PC-9 (cell line): ENCODE results near the gene HLA-DRB1. TPM values are rescaled to one million over a fixed set of nuclear protein-coding genes. Genes with fewer than 3 reads are reported as not detected.
"Not testable (repeated sequence)": the region's sequence is repeated elsewhere in the genome, so short reads cannot be mapped to it uniquely, and the experiment has no call there.

Source experiments
- BruUV-seq: library from RNA; stranded (reverse); fragments of 400-500 nt; replicated peaks from 2 replicates; lab custom pipeline; 2021; lab: Mats Ljungman, UMichigan
- CTCF ChIA-PET: fragments of 300-600 bp; sonication (Branson Sonifier 250); formaldehyde crosslinking; loops from one replicate; lab custom pipeline; 2022; ENCODE audit warnings: antibody characterized with exemption; lab: Charles Lee
- POLR2A ChIA-PET: fragments of 300-600 bp; sonication (Branson Sonifier 250); formaldehyde crosslinking; loops from one replicate; lab custom pipeline; 2022; ENCODE audit warnings: antibody characterized with exemption; ENCODE audit not compliant: unreplicated experiment; lab: Charles Lee
- DNase-seq, 2 experiments: peaks; one replicate each; pipeline versions ENCODE4 v3.0.0 to v3.0.0-alpha.2; 2015 to 2022; ENCODE audit warnings: mixed read lengths in 1 of 2
- H2AFZ ChIP-seq: fragments of 200-600 bp; sonication (generic); 2 replicates; pipeline ENCODE4 v1.8.1; 2017; ENCODE audit warnings: antibody characterized with exemption
- H3F3A ChIP-seq: fragments of 200-600 bp; sonication (generic); 2 replicates; pipeline ENCODE4 v1.8.1; 2017; ENCODE audit warnings: antibody characterized with exemption, mild to moderate bottlenecking, low read depth; ENCODE audit not compliant: insufficient read depth
- H3K27ac ChIP-seq: fragments of 200-600 bp; sonication (generic); 2 replicates; pipeline ENCODE4 v1.6.1; 2016; ENCODE audit warnings: mixed run types
- H3K27me3 ChIP-seq: fragments of 200-600 bp; sonication (generic); 2 replicates; pipeline ENCODE4 v1.6.1; 2016; ENCODE audit warnings: low read depth, mixed run types; ENCODE audit not compliant: insufficient read depth
- H3K36me3 ChIP-seq: fragments of 200-600 bp; sonication (generic); 2 replicates; pipeline ENCODE4 v1.6.1; 2016; ENCODE audit warnings: low read depth, mixed run types
- H3K4me1 ChIP-seq: fragments of 200-600 bp; sonication (generic); replicated peaks from 2 replicates; pipeline ENCODE4 v1.6.1; 2016; ENCODE audit warnings: mixed run types; ENCODE audit not compliant: insufficient read depth
- H3K4me2 ChIP-seq: fragments of 200-600 bp; sonication (generic); 2 replicates; pipeline ENCODE4 v1.6.1; 2017; ENCODE audit warnings: mixed run types
- H3K4me3 ChIP-seq: fragments of 200-600 bp; sonication (generic); 2 replicates; pipeline ENCODE4 v1.6.1; 2016; ENCODE audit warnings: mixed run types
- H3K79me2 ChIP-seq: fragments of 200-600 bp; sonication (generic); 2 replicates; pipeline ENCODE4 v1.6.1; 2017; ENCODE audit warnings: low read depth, mixed run types
- H3K9me2 ChIP-seq: fragments of 200-600 bp; sonication (generic); 2 replicates; pipeline ENCODE4 v1.8.1; 2017; ENCODE audit warnings: mild to moderate bottlenecking; ENCODE audit not compliant: insufficient read depth
- H3K9me3 ChIP-seq: fragments of 200-600 bp; sonication (generic); 2 replicates; pipeline ENCODE4 v1.8.1; 2016; ENCODE audit warnings: low read depth; ENCODE audit not compliant: insufficient read depth
- H4K20me1 ChIP-seq: fragments of 200-600 bp; sonication (generic); 2 replicates; pipeline ENCODE4 v1.8.1; 2017; ENCODE audit not compliant: insufficient read depth
- EZH2 ChIP-seq: fragments of 200-600 bp; sonication (generic); IDR thresholded peaks from 2 replicates; pipeline ENCODE4 v1.8.0; 2017; ENCODE audit warnings: antibody characterized with exemption, low read depth
- intact Hi-C: fragments of 100-400 bp; cut with micrococcal nuclease; formaldehyde crosslinking; loops from one replicate; pipeline ENCODE4 v1.10.0; 2022; ENCODE audit not compliant: unreplicated experiment
- total RNA-seq: library from RNA; stranded (reverse); gene quantifications from 2 replicates; pipeline ENCODE4 v1.2.3, GENCODE V29; 2021
- TF ChIP-seq, protein P1 (sequence below): fragments of 200-600 bp; sonication (generic); conservative IDR thresholded peaks from 2 replicates; pipeline ENCODE4 v1.6.1; 2017; ENCODE audit warnings: mixed run types, antibody characterized with exemption, mild to moderate bottlenecking, moderate library complexity

Gene HLA-DRB1
- total RNA-seq, 1 experiment from 2014 or later, result 3.1 TPM

DNA sequence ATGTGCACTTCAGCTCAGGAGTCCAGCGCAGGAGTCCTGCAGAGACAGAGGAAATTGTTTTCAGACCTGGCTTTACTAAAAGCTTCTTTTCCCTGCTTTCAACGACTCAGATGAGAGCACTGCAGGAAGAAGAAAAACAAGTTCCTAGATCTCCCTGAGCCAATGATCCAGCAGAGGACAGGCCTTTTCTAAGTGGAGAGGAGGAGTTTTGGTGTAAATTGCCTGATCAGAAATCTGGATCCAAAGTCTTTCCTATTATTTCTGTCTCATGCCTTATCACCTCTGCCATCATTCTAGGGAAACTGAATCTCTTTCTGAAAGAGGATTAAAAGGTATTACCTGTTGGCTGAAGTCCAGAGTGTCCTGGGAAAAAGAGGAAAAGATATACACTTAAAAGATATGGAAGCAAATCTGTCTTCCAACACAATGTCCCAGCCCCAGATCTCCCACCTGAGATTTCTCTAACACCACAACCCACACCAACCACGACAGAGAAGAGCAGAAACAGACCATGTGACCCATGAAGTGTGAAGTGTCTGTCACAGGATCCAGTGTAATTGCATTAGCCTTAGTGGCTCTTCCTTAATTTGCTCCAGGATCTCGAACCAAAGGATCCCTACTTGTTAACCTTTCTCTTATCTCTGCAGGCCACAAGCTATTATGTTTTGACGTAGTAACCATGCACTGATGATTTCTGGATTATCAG is 36.5 kb downstream of the HLA-DRB1 start:
- CTCF ChIA-PET, result no interaction called here
- Histone ChIP-seq H3K4me3 (no peak overlapping the region), H3K4me2 (no peak overlapping the region), H2AFZ (no peak overlapping the region), H3K36me3 (no peaks in the 10 kb centered on the region), H3K4me1 (no peaks in the 10 kb centered on the region), H3K79me2 (no peaks in the 10 kb centered on the region), H3K27ac (no peak overlapping the region), H3F3A (no peaks in the 10 kb centered on the region), H3K9me2 (no peaks in the 10 kb centered on the region), H3K27me3 (peaks cover 5% of the 10 kb centered on the region; the same call in 1 of the 2 replicates), H4K20me1 (no peaks in the 10 kb centered on the region), H3K9me3 (no peaks in the 10 kb centered on the region)
- TF ChIP-seq, protein P1, sequence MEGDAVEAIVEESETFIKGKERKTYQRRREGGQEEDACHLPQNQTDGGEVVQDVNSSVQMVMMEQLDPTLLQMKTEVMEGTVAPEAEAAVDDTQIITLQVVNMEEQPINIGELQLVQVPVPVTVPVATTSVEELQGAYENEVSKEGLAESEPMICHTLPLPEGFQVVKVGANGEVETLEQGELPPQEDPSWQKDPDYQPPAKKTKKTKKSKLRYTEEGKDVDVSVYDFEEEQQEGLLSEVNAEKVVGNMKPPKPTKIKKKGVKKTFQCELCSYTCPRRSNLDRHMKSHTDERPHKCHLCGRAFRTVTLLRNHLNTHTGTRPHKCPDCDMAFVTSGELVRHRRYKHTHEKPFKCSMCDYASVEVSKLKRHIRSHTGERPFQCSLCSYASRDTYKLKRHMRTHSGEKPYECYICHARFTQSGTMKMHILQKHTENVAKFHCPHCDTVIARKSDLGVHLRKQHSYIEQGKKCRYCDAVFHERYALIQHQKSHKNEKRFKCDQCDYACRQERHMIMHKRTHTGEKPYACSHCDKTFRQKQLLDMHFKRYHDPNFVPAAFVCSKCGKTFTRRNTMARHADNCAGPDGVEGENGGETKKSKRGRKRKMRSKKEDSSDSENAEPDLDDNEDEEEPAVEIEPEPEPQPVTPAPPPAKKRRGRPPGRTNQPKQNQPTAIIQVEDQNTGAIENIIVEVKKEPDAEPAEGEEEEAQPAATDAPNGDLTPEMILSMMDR, result no peak
- no peak for TF ChIP-seq EZH2
- DNase-seq, result no peak
- intact Hi-C loops, result no loop called here
- BruUV-seq, result no TSS peak
- POLR2A ChIA-PET, result no interaction called here

DNA sequence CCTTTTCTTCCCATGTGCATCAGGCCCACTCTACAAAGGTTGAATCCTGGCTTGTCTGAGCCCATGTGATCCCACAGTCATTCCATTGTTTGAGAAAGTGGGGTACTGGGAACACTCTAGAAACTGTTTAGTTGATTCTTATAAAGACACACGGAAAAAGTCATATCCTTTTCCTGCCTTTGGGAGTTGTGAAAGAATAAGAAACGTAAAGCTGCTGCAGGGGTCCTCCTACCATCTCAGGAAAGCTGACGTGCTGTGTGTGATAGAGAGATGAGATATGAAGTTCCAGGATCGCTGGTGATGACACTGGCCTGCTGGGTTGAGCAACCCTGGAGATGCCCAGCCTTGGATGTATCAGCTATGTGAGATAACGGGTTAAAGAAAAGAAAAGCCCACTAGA is 38.2 kb downstream of the HLA-DRB1 start:
- TF ChIP-seq EZH2, result no peak
- TF ChIP-seq, protein P1, result no peak
- no peak overlapping the region for H3K27ac ChIP-seq
- H3K36me3 ChIP-seq, result no peaks in the 10 kb centered on the region
- no peak overlapping the region for H3K4me2 ChIP-seq
- no peaks in the 10 kb centered on the region for H3K79me2 ChIP-seq
- ChIA-PET CTCF (no interaction called here), POLR2A (no interaction called here)
- no peaks in the 10 kb centered on the region for H3K4me1 ChIP-seq
- peaks cover 5% of the 10 kb centered on the region; the same call in 1 of the 2 replicates for H3K27me3 ChIP-seq
- no peaks in the 10 kb centered on the region for H3K9me3 ChIP-seq
- H2AFZ ChIP-seq, result no peak overlapping the region
- H4K20me1 ChIP-seq, result no peaks in the 10 kb centered on the region
- intact Hi-C loops, result no loop called here
- no peak for DNase-seq
- no peaks in the 10 kb centered on the region for H3F3A ChIP-seq
- BruUV-seq, result no TSS peak
- H3K4me3 ChIP-seq, result no peak overlapping the region
- H3K9me2 ChIP-seq, result no peaks in the 10 kb centered on the region

DNA sequence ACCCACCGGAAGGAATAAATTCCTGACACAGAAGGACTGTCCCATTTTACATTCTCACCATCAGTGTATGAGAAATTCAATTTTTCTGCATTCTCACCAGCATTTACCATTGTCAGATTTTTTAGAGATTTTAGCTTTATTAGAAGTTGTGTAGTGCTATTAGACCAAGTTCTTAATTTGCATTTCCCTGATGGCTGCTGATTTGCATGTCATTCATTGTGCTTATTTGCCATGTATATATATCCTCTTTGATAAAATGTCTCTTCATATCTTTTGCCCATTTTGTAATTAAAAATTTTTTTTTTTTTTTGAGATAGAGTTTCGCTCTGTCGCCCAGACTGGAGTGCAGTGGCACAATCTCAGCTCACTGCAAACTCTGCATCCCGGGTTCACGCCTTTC is 49.8 kb downstream of the HLA-DRB1 start:
- POLR2A ChIA-PET, result no interaction called here
- intact Hi-C loops, result no loop called here
- CTCF ChIA-PET, result no interaction called here

DNA sequence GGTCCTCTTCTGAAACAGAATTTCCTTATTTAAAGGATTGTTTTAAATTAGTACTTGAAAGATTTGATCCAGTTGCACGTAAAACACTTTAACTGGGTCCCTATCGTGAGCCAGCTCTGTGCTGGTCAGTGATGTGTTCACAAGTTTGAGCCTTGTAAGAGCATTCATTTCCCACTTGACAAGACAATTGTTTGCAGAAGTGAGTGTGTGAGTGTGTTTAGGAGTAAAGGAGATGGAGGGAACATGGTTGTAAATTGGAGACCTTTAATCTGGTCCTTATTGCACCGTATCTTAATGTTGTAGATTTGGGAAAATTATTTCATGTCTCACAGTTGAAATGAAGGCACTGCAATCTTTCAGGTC is 59.2 kb downstream of the HLA-DRB1 start:
- intact Hi-C loops, BruUV-seq, CTCF ChIA-PET: not testable (repeated sequence)

More for the DNA sequence above, 49.8 kb downstream of the HLA-DRB1 start:
- no peak overlapping the region for H2AFZ ChIP-seq
- peaks cover 27% of the 10 kb centered on the region; the same call in 1 of the 2 replicates for H3K27me3 ChIP-seq
- BruUV-seq, result no TSS peak
- H3K79me2 ChIP-seq, result no peaks in the 10 kb centered on the region
- H3F3A ChIP-seq, result no peaks in the 10 kb centered on the region
- TF ChIP-seq, protein P1, result no peak
- TF ChIP-seq EZH2, result no peak
- no peak overlapping the region for H3K27ac ChIP-seq
- H3K4me1 ChIP-seq, result no peaks in the 10 kb centered on the region
- no peak overlapping the region for H3K4me2 ChIP-seq
- no peak overlapping the region for H3K4me3 ChIP-seq
- H3K9me2 ChIP-seq, result no peaks in the 10 kb centered on the region
- H3K36me3 ChIP-seq, result no peaks in the 10 kb centered on the region
- H4K20me1 ChIP-seq, result no peaks in the 10 kb centered on the region
- H3K9me3 ChIP-seq, result no peaks in the 10 kb centered on the region
- DNase-seq, result no peak

More for the DNA sequence above, 59.2 kb downstream of the HLA-DRB1 start:
- H3K9me3 ChIP-seq, H3K9me2 ChIP-seq, H4K20me1 ChIP-seq, DNase-seq, H3K4me1 ChIP-seq, H3F3A ChIP-seq, H3K4me2 ChIP-seq, H3K27ac ChIP-seq, H3K79me2 ChIP-seq, H3K36me3 ChIP-seq, H2AFZ ChIP-seq, POLR2A ChIA-PET, H3K4me3 ChIP-seq, H3K27me3 ChIP-seq: not testable (repeated sequence)
